GM23338 (cell line): ENCODE measurements around the gene STK39. TPM values are rescaled to one million over a fixed set of nuclear protein-coding genes. Genes with fewer than 3 reads are reported as not detected.

ENCODE experiments used
- ATAC-seq: fragments of 200-7000 bp; cut with Tn5 transposase; 3 replicates; pipeline ENCODE4 v1.9.1; 2020
- DNase-seq: peaks from one replicate; pipeline ENCODE4 v3.0.0-alpha.2; 2015; ENCODE audit warnings: low spot score
- H2AFZ ChIP-seq: fragments of 200-600 bp; sonication (generic); 2 replicates; pipeline ENCODE4 v1.8.0; 2016; ENCODE audit warnings: antibody characterized with exemption, mild to moderate bottlenecking, moderate library complexity
- H3F3A ChIP-seq: fragments of 200-600 bp; sonication (generic); replicated peaks from 2 replicates; pipeline ENCODE4 v1.8.0; 2017; ENCODE audit warnings: antibody characterized with exemption, mixed run types, low read depth
- H3K27ac ChIP-seq: fragments of 200-600 bp; sonication (generic); 2 replicates; pipeline ENCODE4 v1.6.1; 2016; ENCODE audit warnings: low read depth
- H3K27me3 ChIP-seq: fragments of 200-600 bp; sonication (generic); 2 replicates; pipeline ENCODE4 v1.8.0; 2016; ENCODE audit warnings: mild to moderate bottlenecking, mixed run types, moderate library complexity; ENCODE audit not compliant: insufficient read depth
- H3K36me3 ChIP-seq: fragments of 200-600 bp; sonication (generic); 2 replicates; pipeline ENCODE4 v1.8.0; 2016; ENCODE audit warnings: mild to moderate bottlenecking; ENCODE audit not compliant: insufficient read depth
- H3K4me1 ChIP-seq: fragments of 200-600 bp; sonication (generic); 2 replicates; pipeline ENCODE4 v1.8.0; 2016; ENCODE audit warnings: mild to moderate bottlenecking, moderate library complexity; ENCODE audit not compliant: insufficient read depth
- H3K4me2 ChIP-seq: fragments of 200-600 bp; sonication (generic); 2 replicates; pipeline ENCODE4 v1.7.1; 2017; ENCODE audit warnings: mixed run types
- H3K4me3 ChIP-seq: fragments of 200-600 bp; sonication (generic); 2 replicates; pipeline ENCODE4 v1.6.1; 2016; ENCODE audit warnings: mixed run types
- H3K79me2 ChIP-seq: fragments of 200-600 bp; sonication (generic); replicated peaks from 2 replicates; pipeline ENCODE4 v1.8.0; 2017; ENCODE audit warnings: mild to moderate bottlenecking; ENCODE audit not compliant: insufficient read depth
- H3K9me2 ChIP-seq: fragments of 200-600 bp; sonication (generic); 2 replicates; pipeline ENCODE4 v1.8.0; 2017; ENCODE audit not compliant: insufficient read depth
- H4K20me1 ChIP-seq: fragments of 200-600 bp; sonication (generic); replicated peaks from 2 replicates; pipeline ENCODE4 v1.8.0; 2017; ENCODE audit warnings: mild to moderate bottlenecking; ENCODE audit not compliant: insufficient read depth
- H3K27ac Mint-ChIP-seq: 2 replicates; pipeline ENCODE4 v1.8.0; 2020; ENCODE audit warnings: inconsistent platforms, mild to moderate bottlenecking, moderate library complexity, mixed read lengths
- H3K27me3 Mint-ChIP-seq: 3 replicates; pipeline ENCODE4 v1.8.0; 2022; ENCODE audit warnings: low read depth, mild to moderate bottlenecking, moderate library complexity, mixed read lengths, inconsistent platforms; ENCODE audit not compliant: insufficient read depth, poor library complexity
- H3K36me3 Mint-ChIP-seq: 3 replicates; pipeline ENCODE4 v1.8.0; 2021; ENCODE audit warnings: low read depth, mild to moderate bottlenecking, inconsistent platforms, moderate library complexity, mixed read lengths
- H3K4me1 Mint-ChIP-seq: 3 replicates; pipeline ENCODE4 v1.8.0; 2020; ENCODE audit warnings: mild to moderate bottlenecking, inconsistent platforms, mixed read lengths
- H3K4me3 Mint-ChIP-seq: 3 replicates; pipeline ENCODE4 v1.8.0; 2021; ENCODE audit warnings: moderate library complexity, mild to moderate bottlenecking, inconsistent platforms, mixed read lengths
- H3K9me3 Mint-ChIP-seq: 3 replicates; pipeline ENCODE4 v1.8.0; 2020; ENCODE audit warnings: moderate library complexity, mild to moderate bottlenecking, inconsistent platforms, mixed read lengths
- CREB1 ChIP-seq: fragments of 250-450 bp; sonication (Bioruptor Pico); IDR thresholded peaks from 2 replicates; pipeline ENCODE4 v1.5.0; 2020; ENCODE audit warnings: low read depth, mild to moderate bottlenecking, moderate library complexity
- JUNB ChIP-seq: IDR thresholded peaks from one replicate; pipeline ENCODE4 v1.6.1; 2016; ENCODE audit warnings: antibody characterized with exemption; ENCODE audit not compliant: unreplicated experiment
- NANOG ChIP-seq: IDR thresholded peaks from 2 replicates; pipeline ENCODE4 v1.6.1; 2016; ENCODE audit warnings: antibody characterized with exemption, borderline replicate concordance
- POLR2AphosphoS5 ChIP-seq: IDR thresholded peaks from 2 replicates; pipeline ENCODE4 v1.6.1; 2016; ENCODE audit warnings: antibody characterized with exemption, low read depth
- STAT1 ChIP-seq: IDR thresholded peaks from one replicate; pipeline ENCODE4 v1.6.1; 2016; ENCODE audit warnings: antibody characterized with exemption; ENCODE audit not compliant: unreplicated experiment
- ZNF114 ChIP-seq: fragments of 250-450 bp; sonication (Bioruptor Pico); IDR thresholded peaks from 2 replicates; pipeline ENCODE4 v1.5.0; 2020; ENCODE audit warnings: mild to moderate bottlenecking, moderate library complexity
- ZNF331 ChIP-seq: fragments of 250-450 bp; sonication (Bioruptor Pico); IDR thresholded peaks from 2 replicates; pipeline ENCODE4 v1.5.0; 2020; ENCODE audit warnings: low read depth, mild to moderate bottlenecking, moderate library complexity
- ZNF462 ChIP-seq: fragments of 250-450 bp; sonication (Bioruptor Pico); IDR thresholded peaks from 2 replicates; pipeline ENCODE4 v1.5.0; 2020; ENCODE audit warnings: mild to moderate bottlenecking, moderate library complexity
- polyA plus RNA-seq: library from polyadenylated mRNA; unstranded; fragments of >200 nt; fragmentation: Nextera tagmentation; extraction: Ambion mirVana; gene quantifications from 2 replicates; pipeline ENCODE4 v1.2.1, GENCODE V29; 2016
- total RNA-seq: library from RNA; depleted of rRNA; stranded (reverse); fragments of >200 nt; shearing (Covaris generic); gene quantifications from 2 replicates; pipeline ENCODE4 v1.2.3, GENCODE V29; 2014

STK39 gene
- total and polyA plus RNA-seq, 2 experiments from 2014 or later: 9.5 to 16.9 TPM

- TF ChIP-seq ZNF331 (CRISPR knock-in tag): no peak
- no peak for TF ChIP-seq ZNF462
- TF ChIP-seq ZNF114: no peak
- no peak for TF ChIP-seq JUNB
- no peak for TF ChIP-seq POLR2AphosphoS5
- no peak for TF ChIP-seq STAT1
These were observed 155.4 kb downstream of the STK39 start (continued) for GRCh38 chr2:168091986-168092385.

GRCh38 chr2:168090366-168091135 is 156.8 kb downstream of the STK39 start:
- Histone ChIP-seq H3K27ac (no peak overlapping the region), H4K20me1 (no peaks in the 10 kb centered on the region), H2AFZ (no peak overlapping the region), H3K4me2 (no peak overlapping the region), H3K4me3 (no peak overlapping the region), H3K27me3 (no peaks in the 10 kb centered on the region), H3K36me3 (no peaks in the 10 kb centered on the region), H3K4me1 (no peaks in the 10 kb centered on the region), H3K9me2 (peaks cover 2% of the 10 kb centered on the region; the same call in 1 of the 2 replicates), H3F3A (no peaks in the 10 kb centered on the region), H3K79me2 (no peaks in the 10 kb centered on the region)
- no peak for ATAC-seq
- no peaks in the 10 kb centered on the region for H3K4me1 Mint-ChIP-seq
- H3K4me3 Mint-ChIP-seq: no peak overlapping the region
- no peak overlapping the region for H3K27ac Mint-ChIP-seq
- H3K9me3 Mint-ChIP-seq: no peaks in the 10 kb centered on the region
- DNase-seq: no peak
- no peaks in the 10 kb centered on the region for H3K27me3 Mint-ChIP-seq
- no peaks in the 10 kb centered on the region for H3K36me3 Mint-ChIP-seq
- TF ChIP-seq POLR2AphosphoS5: no peak
- no peak for TF ChIP-seq CREB1
- no peak for TF ChIP-seq NANOG
- TF ChIP-seq ZNF462: no peak
